ENCODE results near the gene TAF1L.
"Not testable (repeated sequence)": the region's sequence is repeated elsewhere in the genome, so short reads cannot be mapped to it uniquely, and the experiment has no call there.

Gene TAF1L

GRCh38 chr9:32635362-32635761 lies at the start of gene TAF1L:
Gene TAF1L (minus strand): TSS chr9:32635669. CDS start chr9:32635579, 90 bp downstream.
- DNase-seq, result no peak

GRCh38 chr9:32681751-32682150 lies 46.3 kb upstream of the TAF1L start:
- DNase-seq, result no peak

- DNase-seq, result no peak
These were observed 42.5 kb upstream of the TAF1L start for GRCh38 chr9:32677931-32678330.

- no peak for DNase-seq
These were observed 37.0 kb upstream of the TAF1L start for GRCh38 chr9:32672469-32672868.

- DNase-seq, result no peak
These were observed 35.9 kb upstream of the TAF1L start for GRCh38 chr9:32671333-32671732.

- no peak for DNase-seq
These were observed 29.6 kb upstream of the TAF1L start for GRCh38 chr9:32665101-32665500.

- no peak for DNase-seq
These were observed 28.3 kb upstream of the TAF1L start for GRCh38 chr9:32663741-32664140.

GRCh38 chr9:32647671-32648070 lies 12.2 kb upstream of the TAF1L start:
- DNase-seq, result no peak

- no peak for DNase-seq
These were observed 9.2 kb upstream of the TAF1L start for GRCh38 chr9:32644698-32645097.

- not testable (repeated sequence) for DNase-seq
These were observed 2.3 kb downstream of the TAF1L start for GRCh38 chr9:32633151-32633550.

- DNase-seq, result no peak
These were observed 3.5 kb downstream of the TAF1L start for GRCh38 chr9:32631991-32632390.

GRCh38 chr9:32627394-32627954 lies 8.0 kb downstream of the TAF1L start:
- no peak for DNase-seq

- DNase-seq, result no peak
These were observed 10.1 kb downstream of the TAF1L start for GRCh38 chr9:32625320-32625719.

GRCh38 chr9:32622948-32623347 lies 12.5 kb downstream of the TAF1L start:
- no peak for DNase-seq

- DNase-seq, result no peak
These were observed 17.2 kb downstream of the TAF1L start for GRCh38 chr9:32618261-32618660.

- no peak for DNase-seq
These were observed 28.7 kb downstream of the TAF1L start for GRCh38 chr9:32606811-32607210.

- no peak for DNase-seq
These were observed 31.3 kb downstream of the TAF1L start for GRCh38 chr9:32603914-32604852.

- DNase-seq, result not testable (repeated sequence)
These were observed 36.4 kb downstream of the TAF1L start for GRCh38 chr9:32599021-32599420.

- no peak for DNase-seq
These were observed 38.5 kb downstream of the TAF1L start for GRCh38 chr9:32596936-32597335.

- no peak for DNase-seq
These were observed 39.2 kb downstream of the TAF1L start for GRCh38 chr9:32596096-32596865.

- no peak for DNase-seq
These were observed 44.6 kb downstream of the TAF1L start for GRCh38 chr9:32590898-32591297.

GRCh38 chr9:32590476-32590875 lies 45.0 kb downstream of the TAF1L start:
- DNase-seq, result no peak

- DNase-seq, result peak; percentile 13 to 46
These were observed 46.3 kb downstream of the TAF1L start for GRCh38 chr9:32589083-32589723.
